Astrocyte of the cerebellum (primary cell): ENCODE data around the gene LINC01488.
A peak's percentile ranks its signal among the peaks of the same experiment; 100 is the strongest.

Experiments used
- DNase-seq: peaks from one replicate; pipeline ENCODE4 v3.0.0-alpha.2; 2011; ENCODE audit warnings: low read depth
- H3K4me3 ChIP-seq: 2 replicates; pipeline ENCODE4 v1.5.1; 2011; ENCODE audit warnings: mild to moderate bottlenecking, low read depth, low read length, moderate library complexity
- in situ Hi-C: cut with HindIII; loops from 2 replicates; pipeline ENCODE4 v1.10.0; 2017; ENCODE audit warnings: low sequenced_read_pairs
- TF ChIP-seq, protein P1 (sequence below): IDR thresholded peaks from 2 replicates; pipeline ENCODE4 v1.5.1; 2012; ENCODE audit warnings: low read length, low read depth, moderate library complexity, mild to moderate bottlenecking; ENCODE audit errors: missing control alignments

The LINC01488 gene

GRCh38 chr11:69539416-69540117 lies 58.1 kb downstream of the LINC01488 start:
- in situ Hi-C loops, result no loop called here
- TF ChIP-seq, protein P1, sequence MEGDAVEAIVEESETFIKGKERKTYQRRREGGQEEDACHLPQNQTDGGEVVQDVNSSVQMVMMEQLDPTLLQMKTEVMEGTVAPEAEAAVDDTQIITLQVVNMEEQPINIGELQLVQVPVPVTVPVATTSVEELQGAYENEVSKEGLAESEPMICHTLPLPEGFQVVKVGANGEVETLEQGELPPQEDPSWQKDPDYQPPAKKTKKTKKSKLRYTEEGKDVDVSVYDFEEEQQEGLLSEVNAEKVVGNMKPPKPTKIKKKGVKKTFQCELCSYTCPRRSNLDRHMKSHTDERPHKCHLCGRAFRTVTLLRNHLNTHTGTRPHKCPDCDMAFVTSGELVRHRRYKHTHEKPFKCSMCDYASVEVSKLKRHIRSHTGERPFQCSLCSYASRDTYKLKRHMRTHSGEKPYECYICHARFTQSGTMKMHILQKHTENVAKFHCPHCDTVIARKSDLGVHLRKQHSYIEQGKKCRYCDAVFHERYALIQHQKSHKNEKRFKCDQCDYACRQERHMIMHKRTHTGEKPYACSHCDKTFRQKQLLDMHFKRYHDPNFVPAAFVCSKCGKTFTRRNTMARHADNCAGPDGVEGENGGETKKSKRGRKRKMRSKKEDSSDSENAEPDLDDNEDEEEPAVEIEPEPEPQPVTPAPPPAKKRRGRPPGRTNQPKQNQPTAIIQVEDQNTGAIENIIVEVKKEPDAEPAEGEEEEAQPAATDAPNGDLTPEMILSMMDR, result no peak
- H3K4me3 ChIP-seq, result no peak overlapping the region
- no peak for DNase-seq

- no peak overlapping the region for H3K4me3 ChIP-seq
- in situ Hi-C loops, result no loop called here
- TF ChIP-seq, protein P1, result peak; percentile 28
- DNase-seq, result no peak
Measured at GRCh38 chr11:69540118-69541000, 58.9 kb downstream of the LINC01488 start.

- no peak overlapping the region for H3K4me3 ChIP-seq
- in situ Hi-C loops, result no loop called here
- no peak for DNase-seq
- TF ChIP-seq, protein P1, result no peak
Measured at GRCh38 chr11:69541001-69541285, 59.5 kb downstream of the LINC01488 start.

DNA sequence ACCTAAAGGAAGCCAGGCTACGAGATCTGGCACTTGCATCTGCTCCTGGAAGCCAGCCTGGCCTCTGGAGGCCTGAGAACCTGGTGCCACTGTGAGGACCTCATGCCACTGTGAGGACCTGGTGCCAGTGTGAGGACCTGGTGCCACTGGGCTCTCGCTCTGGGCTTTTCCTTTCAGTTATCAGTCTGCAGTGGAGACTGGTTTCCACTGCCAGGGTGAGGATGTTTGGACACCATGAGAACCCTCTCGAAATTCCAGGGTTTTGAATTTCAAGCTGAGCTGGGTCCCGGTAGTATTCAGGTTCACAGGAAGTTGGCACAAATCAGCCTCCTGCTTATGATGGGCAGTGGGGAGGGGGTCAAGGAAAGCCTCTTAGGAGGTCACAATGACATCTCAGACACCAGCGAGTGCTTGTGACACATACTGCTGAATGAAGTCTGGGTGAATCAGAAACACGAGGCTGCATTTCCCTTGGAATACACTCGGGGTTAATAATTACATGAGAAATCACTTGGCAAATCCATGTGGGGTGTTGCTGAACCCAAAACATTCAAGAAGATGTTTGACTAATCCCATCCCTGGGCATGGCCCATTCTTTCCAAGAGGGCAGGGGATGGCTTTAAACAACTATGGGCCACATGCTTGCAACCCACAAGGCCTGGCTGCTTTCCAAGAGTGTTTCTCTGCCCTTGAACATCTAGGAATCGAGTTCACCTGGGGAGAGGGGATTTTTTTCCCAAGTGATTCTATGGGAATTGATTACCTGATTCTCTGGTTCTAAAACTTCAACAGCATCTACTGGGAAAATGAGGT lies 60.2 kb downstream of the LINC01488 start:
- in situ Hi-C loops, result no loop called here
- TF ChIP-seq, protein P1, result no peak
- H3K4me3 ChIP-seq, result no peak overlapping the region
- DNase-seq, result no peak

DNA sequence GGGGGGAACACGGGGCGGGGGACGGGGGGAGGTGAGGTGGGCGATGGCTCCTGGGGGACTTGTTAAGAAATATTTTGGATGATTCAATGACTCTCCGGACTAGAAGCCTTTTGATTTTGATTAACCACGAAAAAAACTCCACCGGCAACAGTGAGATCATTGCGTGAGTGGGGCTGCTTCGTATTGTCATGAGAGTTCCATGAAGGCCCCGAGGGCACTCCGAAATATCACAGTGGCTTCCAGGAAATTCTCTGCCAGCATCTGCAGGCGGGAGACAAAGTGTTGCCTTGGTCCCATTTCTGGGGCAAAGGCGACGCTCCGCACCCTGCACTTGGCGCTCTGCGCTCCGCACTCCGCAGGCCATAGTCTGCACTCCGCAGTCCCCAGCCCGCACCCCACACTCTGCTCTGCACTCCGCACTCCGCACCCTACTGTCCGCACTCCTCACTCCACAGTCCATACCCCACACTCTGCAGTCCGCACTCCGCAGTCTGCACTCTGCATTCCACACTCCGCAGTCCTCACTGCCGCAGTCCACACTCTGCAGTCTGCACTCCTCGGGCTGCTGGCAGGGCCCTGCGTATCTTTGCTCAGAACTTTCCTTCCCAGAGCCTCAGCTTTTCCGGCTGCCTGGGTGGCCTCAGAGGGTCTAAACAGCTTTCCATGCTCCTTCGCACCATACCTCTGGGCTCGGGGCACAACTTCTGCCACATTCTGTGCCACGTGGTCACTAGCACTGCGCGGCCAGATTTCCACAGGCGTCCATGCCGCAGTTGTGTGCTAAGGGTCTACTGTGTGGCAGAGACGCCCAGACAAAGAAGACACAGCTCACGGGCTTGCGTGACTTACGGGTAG lies 61.1 kb downstream of the LINC01488 start:
- no peak for DNase-seq
- TF ChIP-seq, protein P1, result no peak
- H3K4me3 ChIP-seq, result no peak overlapping the region
- in situ Hi-C loops, result no loop called here
